Brain pericyte (primary cell): ENCODE data around the gene SLBP.

Experiments
- DNase-seq: peaks from one replicate; pipeline ENCODE4 v3.0.0-alpha.2; 2012; ENCODE audit warnings: low read depth, low spot score

The SLBP gene

DNA sequence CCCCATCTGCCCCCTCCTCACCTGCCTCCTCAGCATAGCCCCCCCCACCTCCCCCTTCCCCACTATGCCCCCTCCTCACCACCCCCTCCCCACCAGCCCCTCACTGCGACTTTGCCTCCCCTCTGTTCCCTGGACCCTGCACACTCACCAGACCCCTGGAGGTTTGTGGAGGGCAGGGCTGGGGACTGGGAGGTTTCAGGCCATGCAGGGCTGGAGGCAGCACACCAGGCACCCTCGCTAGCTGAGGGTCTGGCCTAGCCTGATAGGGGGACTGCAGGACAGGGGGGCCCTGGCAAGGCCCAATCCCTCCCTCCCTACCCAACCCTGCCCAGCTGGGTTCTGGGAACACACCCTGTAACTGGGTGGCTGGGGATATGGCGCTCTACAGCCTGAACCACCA is 37.3 kb upstream of the SLBP start:
- DNase-seq, result no peak

DNA sequence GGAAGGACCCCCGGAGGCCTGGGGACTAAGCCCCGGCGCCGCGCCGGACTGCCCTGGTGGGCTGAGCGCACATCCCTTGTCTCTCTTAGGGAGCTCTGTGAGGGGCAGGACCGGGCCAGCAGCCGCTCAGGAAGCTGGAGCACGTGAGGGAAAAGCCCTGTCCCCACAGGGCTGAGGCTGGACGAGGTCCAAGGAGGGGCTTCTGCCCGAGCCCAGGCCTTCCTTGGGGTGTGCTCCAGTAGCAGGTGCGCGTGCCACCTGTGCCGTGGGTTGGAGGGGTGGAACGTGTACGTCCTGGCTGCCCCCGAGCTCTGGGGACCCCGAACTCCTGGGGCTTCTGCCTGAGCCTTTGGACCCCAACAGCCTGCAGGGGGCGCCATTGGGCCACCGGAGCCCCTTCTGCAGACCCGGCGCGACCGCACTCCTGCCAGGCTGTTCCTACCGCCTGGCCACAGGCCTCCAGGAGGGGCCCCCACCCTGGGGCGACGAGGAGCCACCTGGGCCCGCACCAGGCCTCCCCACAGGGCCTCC is 36.4 kb upstream of the SLBP start:
- DNase-seq, result no peak

DNA sequence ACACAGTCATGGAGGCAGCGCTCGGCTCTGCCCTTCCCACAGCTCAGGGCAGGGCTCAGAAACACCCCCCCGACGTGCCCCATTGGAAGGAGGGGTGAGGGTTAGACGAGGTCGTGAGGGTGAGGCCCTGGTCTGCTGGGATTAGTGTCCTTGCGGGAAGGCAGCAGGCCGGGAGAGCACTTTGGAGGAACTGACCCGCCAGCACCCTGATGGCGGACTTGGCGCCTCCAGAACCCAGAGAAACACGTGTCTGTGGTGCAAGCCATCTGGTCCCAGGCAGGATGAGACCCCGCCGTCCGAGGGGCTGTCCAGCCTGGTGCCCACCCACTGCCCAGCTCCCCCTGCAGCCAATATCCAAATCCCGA is 35.5 kb upstream of the SLBP start:
- no peak for DNase-seq

DNA sequence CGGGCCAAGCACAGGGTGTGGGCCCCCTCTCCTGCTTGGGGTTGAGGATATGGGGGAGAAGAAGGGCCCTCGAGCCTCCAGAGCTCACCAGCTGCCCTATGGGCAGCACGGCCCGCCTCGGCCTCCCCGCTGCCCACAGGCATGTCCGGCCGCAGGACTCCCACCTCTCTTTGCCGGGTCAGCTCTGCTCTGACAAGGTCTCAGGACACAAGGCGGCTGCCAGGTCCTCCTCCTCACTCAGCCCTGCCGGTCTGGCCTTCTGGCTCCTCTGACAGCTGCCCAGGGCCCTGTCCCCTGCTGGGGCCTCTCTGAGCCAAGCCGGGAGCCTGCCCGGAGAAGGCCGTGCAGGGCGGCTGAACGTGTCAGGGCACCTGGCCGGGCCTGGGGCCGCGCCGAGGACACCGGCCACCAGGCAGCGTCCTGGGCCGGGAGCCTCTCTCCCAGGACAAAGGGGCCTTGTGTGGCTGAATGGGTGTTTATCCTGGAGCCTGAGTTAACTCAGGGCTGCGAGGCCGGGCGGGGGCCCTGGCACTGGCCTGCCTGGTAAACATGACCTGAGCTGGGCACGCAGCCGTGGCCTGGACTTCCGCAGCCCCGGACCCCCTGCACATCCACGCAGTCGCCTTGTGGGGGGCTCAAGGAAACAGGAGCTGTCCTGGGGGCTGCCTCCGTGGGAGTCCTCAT is 34.9 kb upstream of the SLBP start:
- no peak for DNase-seq

DNA sequence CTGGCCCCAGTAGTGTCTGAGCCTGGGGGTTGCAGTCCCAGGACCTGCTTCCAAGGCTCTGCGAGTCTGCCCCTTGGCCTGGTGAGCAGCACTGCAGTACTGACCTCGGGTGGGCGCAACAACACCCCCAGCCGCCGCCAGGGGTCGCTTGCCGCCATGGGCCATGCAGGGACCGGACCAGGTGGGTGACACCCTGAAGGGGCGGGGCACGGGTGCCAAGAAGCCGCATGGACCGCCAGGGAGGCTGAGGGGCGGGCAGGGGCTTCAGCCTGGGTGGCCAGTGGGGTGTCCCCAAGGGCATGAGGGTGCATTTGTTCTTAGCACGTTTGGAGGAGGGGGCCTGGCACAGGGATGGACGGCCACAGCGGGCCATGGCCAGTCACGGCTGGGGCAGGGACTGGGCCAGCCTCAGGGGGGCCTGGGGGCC is 34.2 kb upstream of the SLBP start:
- no peak for DNase-seq

DNA sequence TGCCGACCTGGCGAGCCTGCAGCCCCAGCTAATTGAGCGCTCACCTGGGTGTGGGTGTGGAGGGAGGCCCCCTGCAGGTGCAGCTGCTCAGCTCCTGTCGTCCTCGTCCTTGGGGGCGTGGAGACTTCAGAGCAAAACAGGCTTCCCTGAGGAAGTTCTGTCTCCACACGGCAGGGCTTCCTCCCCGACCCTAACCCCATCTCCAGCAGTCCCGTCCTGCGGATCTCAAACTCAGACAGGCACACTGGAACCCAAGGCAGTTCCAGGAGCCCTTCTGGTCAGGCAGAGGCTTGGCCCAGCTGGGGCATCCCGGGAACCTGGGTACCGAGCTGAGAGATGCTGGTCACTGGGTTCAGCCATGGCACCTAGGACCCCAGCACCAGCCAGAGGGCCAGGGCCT is 33.6 kb upstream of the SLBP start:
- DNase-seq, result no peak

DNA sequence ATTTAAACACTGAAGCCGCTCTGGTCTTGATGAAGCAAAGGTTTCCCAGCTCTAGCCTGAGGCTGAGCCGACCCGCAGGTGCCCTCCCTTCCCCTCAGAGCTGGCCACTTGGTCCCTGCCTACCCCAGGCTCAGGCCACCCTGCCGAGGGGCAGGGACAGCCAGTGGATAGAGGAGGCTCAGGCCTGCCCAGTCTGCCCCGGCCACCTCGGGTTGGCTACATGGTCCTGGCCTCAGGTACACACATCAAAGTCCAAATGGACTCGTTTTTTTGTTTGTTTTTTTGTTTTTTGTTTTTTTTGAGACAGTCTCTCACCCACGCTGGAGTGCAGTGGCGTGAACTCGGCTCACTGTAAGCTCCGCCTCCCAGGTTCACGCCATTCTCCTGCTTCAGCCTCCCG is 33.0 kb upstream of the SLBP start:
- DNase-seq, result no peak

DNA sequence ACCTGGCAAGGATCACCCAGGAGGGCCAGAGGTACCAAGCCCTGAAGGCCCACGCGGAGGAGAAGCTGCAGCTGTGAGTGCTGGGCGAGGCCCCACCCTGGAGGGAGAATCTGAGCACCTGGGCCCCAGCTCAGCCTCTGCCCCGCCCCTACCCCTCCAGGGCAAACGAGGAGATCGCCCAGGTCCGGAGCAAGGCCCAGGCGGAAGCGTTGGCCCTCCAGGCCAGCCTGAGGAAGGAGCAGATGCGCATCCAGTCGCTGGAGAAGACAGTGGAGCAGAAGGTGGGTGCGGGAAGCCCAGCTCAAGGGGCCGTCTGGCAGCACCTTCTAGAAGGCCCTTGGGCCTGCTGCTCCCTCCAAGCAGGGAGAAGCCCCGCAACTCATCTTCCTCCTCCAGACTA is 32.4 kb upstream of the SLBP start:
- no peak for DNase-seq

DNA sequence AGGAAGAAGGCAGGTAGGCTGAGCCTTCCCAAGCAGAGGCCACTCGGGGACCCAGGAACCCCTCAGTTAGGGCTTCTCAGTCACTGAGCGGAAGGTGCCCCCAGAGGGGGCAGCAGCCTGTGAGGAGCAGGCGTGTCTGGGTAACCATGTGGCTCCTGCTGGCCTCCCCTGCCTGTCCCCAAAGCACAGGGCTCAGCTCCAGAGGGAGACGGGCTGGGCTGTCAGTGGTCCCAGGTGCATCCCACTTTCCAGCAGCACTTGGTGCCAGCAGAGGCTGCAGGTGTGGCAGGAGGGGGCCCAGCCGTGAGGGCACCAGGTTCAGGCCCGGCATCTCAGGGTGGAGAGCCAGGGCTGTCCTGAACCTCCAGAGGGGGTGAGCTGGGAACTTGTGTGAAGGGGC is 31.9 kb upstream of the SLBP start:
- no peak for DNase-seq

DNA sequence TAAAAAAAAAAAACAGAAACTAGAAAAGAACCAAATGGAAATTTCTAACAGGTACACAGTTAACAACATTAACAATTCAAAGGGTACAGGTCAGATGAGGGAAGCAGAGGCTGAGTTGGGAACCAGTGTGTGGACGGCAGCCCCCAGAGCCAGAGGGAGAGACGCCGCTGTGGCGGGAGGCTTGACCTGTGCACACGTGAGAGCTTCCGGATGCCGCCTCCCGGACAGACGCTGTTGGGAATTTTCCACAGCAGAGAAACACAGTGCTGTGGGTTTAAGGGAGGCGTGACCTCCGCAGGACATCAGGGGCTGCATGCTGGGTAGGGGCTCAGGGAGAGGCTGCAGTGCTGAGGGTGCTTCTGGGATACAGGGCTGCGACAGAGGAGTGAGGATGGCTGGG is 31.4 kb upstream of the SLBP start:
- DNase-seq, result no peak

DNA sequence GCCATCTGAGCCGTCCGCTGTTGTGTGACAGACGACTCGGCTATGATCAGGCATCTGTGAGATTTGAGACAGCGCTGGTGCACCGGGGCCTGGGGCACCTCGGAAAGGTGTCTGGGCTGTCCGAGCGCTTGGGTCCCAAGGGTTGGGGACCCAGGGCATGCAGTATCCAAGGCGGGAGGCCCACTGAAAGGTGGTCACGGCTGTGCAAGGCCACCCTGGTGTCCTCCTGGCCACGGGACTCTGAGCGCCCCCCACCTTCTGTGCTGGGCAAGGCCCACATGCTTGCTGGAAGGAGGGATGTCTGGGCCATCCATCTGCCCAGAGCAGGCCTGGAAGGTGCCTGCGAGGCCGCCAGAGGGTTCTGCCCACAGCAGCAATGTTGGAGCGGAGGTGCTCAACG is 29.1 kb upstream of the SLBP start:
- DNase-seq, result no peak

DNA sequence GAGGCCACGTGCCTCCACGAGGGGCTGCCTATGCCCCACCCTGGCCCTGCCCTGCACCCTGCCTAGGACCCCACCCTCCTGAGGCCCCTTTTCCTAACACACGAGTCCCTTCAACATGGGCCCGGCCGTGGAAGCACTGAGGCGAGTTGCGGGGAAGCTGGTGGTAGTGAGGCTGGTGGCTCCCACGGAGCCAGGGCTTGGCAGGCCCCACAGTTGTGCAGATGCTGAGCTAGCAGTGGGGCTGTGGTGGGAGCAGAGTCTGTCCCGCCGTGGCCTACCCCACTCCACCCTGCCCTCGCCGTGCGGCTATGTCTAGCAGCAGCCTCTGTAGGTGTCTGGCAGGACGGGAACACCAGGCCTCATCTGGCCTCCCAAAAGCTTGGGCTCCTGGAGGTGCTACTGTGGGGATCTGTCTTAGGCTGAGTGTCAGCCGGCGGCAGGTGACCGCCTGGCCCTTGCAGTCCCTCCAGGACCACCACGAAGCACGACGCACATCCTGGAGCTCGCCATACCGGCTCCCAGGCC is 28.0 kb upstream of the SLBP start:
- DNase-seq, result no peak

DNA sequence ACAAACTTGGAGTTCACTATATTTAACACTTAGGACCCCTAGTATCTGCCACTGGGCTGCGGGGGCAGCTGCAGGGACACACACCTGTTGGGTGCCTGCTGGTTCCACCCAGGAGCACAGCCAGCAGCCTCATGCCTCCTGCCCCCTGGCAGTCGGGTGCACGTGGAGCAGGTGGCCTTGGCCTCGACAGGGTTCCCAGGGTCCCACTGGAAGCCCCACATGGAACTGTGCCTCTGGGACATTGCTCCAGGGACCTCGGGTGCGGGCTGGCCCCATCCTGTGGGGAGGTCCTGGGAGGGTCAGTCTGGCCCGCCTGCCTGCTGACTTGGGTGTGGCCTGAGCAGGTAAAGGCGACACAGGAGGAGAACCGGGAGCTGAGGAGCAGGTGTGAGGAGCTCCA is 27.2 kb upstream of the SLBP start:
- no peak for DNase-seq

DNA sequence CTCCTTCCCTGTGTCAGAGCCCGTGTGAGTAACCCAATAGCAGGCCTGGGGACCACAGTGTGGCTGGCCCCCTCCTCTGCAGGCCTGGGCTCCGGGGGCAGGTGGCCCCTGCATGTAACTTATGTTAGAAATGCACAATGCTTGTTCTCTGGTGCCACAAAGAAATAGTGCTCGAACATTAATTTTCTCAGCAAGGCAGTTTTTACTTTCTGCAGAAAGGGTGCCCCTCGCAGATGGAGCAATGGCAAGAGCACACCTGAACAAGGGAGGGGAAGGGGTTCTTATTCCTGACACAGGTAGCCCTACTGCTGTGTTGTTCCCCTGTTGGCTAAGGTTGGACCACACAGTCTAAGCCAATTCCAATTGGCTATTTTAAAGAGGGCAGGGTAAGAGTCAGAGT is 26.3 kb upstream of the SLBP start:
- DNase-seq, result no peak

DNA sequence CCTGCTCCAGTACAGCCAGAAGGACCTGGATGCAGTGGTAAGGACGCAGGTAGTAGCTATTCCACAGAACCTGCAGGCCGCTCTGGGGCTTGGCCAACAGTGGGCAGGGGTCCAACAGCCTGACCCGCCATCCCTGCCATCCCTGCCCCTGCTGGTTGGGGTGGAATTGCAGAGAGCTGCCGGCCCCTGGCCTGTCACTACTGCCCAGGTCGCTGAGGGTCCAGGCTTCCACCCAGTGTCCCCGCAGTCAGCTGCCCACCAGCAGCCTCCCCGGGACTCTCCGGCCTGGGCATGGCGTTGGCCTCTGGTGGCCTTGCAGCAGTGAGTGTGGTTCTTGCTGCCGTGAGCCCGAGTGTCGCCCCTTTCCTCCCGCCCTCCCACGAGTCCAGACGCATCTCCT is 25.5 kb upstream of the SLBP start:
- no peak for DNase-seq

DNA sequence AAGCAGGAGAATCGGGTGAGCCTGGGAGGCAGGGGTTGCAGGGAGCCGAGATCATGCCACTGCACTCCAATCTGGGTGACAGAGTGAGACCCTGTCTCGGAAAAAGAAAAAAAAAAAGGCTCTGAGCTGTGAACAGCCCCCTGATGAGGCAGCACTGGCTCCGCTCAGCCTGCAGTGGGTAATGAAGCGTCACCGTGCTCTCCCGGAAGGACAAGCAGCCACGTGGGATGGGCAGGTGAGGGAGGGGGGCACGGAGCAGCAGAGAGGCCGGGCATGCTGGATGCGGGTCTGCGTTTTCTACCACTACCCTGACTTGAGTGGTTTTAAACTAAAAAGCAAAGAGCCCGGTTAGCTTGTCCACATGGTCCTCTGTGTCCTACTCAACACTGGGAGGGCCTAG is 24.7 kb upstream of the SLBP start:
- no peak for DNase-seq

DNA sequence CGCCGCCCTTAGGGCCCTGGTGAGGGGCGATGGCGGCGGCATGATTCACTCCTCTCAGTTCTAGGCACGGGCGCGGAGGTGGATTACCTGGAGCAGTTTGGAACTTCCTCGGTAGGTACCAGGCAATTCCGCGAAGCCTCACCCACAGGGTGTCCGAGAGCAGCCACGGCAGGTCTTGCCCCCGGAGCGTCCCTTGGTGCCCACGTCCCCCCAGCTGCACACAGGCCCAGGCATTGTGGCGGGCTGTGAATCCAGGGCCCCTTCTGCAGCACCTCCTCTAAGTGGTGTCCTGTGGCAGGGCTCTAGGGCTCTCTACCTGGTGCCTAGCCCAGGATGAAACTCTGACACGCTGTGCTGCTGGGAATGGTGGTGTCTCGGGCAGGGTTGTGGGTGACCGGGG is 23.1 kb upstream of the SLBP start:
- no peak for DNase-seq

DNA sequence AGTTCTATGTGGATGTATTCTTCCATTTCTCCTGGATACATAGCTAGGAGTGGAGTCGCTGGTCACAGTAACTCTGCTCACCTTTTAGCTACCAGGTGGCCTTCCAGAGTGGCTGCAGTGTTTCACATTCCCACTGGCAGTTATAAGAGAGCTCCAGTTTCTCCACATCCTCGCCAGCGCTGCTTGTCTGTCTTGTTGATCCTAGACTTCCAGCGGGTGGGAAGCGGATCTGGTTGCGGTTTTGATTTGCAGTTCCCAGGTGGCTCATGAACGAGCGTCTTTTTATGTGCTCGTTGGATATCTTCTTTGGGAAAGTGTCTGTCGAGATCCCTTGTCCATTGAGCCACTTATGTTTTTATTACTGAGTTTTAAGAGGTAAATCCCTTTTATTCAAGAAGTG is 20.8 kb upstream of the SLBP start:
- no peak for DNase-seq

DNA sequence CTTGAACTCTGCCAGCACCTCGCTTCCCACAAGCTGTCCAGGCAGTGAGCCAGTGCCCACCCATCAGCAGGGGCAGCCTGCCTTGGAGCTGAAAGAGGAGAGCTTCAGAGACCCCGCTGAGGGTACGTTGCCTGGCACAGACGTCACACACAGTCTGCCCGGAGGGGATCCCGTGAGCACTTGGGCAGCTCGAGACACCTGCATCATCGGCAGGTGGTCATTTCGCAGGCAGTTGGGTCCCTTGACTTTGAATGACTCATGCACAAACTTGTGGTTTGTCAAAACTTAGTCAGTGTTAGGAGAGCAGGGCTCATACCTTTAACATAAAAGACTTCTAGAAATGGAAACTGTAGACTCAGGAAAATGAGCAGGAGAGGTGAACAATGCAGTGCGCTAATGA is 19.1 kb upstream of the SLBP start:
- no peak for DNase-seq

DNA sequence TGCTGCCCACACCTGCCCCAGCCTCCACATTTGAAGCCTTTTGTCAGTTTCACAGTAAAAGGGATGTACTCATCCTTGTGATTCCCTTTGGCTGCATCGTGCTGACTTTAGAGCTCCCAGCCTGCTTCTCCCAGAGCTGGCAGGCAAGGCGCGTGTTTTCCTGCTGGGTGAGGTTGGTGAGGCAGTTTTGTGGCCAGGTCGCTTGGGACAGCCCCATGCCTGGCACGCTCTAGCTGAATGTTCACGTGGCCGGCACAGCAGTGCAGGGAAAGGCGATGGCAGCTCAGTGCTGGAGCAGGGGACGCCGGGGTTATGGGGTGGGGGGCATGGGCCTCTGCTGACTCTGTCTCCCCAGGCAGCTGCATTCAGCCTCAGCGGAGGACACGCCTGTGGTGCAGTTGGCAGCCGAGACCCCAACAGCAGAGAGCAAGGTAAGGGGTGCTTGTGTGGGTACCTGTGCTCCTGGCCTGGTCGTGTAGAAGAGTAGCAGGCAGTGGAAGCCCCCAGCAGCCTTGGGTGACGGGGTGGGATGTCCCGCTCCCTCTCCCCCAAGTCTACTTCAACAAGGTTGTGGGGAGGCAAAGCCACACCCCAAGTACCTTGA is 18.5 kb upstream of the SLBP start:
- DNase-seq, result no peak

DNA sequence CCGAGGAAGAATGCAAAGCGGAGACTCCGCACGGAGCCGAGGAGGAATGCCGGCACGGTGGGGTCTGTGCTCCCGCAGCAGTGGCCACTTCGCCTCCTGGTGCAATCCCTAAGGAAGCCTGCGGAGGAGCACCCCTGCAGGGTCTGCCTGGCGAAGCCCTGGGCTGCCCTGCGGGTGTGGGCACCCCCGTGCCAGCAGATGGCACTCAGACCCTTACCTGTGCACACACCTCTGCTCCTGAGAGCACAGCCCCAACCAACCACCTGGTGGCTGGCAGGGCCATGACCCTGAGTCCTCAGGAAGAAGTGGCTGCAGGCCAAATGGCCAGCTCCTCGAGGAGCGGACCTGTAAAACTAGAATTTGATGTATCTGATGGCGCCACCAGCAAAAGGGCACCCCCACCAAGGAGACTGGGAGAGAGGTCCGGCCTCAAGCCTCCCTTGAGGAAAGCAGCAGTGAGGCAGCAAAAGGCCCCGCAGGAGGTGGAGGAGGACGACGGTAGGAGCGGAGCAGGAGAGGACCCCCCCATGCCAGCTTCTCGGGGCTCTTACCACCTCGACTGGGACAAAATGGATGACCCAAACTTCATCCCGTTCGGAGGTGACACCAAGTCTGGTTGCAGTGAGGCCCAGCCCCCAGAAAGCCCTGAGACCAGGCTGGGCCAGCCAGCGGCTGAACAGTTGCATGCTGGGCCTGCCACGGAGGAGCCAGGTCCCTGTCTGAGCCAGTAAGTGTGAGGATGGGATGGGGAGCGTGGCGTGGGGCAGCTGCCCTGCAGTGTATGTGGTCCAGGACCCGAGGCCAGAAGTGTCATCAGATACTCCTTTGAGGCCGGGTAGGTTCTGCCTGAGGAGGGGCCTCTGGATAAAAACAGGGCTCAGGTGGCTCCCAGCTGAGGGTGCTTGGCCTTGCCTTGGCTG is 16.2 kb upstream of the SLBP start:
- DNase-seq, result no peak
